HS-5 (cell line): ENCODE data around the gene MSMB.

Experiments
- DNase-seq: peaks from one replicate; pipeline ENCODE4 v3.0.0-alpha.2; 2012; ENCODE audit warnings: low read depth

MSMB gene

GRCh38 chr10:46033602-46034011 lies 12.5 kb downstream of the MSMB start:
- DNase-seq = peak; percentile 28

DNA sequence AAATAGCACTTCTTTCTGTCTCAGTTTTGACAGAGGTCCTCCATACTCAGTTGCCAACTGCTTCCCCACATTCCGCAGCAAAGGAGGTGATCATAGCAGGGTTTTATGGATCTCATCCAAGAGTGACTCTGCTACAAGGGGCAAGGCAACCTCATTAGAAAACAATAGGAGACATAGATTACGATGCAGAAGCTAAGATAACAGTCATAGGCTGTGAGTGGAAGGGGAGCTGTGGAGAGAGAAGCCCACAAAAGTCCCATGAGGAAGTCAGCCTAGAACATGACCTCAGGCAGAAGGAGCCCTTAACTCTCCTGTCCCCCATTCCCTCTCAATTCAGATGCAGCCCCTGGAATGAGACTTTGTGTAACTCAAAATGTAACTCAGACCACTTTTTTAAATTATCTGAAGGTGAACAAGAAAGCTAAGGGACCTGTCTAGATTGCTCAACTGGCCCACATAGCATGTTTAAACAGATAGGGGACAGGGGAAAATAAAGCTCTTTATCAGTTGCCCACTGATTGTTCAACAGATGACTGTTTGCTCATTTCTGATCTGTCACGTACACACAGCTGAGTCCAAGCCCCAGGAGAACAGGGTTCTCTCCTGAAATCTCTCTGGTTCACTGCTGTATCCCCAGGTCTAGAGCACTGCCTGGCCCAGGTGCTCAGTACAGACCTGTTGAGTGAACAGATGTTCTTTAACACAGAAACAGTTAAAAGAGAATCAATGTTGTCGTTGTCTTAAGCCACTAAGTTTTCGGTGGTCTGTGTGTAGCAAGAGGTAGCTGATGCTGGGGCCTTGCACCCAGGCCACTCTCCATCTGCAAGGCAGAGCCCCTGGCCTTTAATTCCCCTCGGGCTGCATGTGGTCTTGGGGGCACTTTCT lies 14.2 kb downstream of the MSMB start:
- no peak for DNase-seq

DNA sequence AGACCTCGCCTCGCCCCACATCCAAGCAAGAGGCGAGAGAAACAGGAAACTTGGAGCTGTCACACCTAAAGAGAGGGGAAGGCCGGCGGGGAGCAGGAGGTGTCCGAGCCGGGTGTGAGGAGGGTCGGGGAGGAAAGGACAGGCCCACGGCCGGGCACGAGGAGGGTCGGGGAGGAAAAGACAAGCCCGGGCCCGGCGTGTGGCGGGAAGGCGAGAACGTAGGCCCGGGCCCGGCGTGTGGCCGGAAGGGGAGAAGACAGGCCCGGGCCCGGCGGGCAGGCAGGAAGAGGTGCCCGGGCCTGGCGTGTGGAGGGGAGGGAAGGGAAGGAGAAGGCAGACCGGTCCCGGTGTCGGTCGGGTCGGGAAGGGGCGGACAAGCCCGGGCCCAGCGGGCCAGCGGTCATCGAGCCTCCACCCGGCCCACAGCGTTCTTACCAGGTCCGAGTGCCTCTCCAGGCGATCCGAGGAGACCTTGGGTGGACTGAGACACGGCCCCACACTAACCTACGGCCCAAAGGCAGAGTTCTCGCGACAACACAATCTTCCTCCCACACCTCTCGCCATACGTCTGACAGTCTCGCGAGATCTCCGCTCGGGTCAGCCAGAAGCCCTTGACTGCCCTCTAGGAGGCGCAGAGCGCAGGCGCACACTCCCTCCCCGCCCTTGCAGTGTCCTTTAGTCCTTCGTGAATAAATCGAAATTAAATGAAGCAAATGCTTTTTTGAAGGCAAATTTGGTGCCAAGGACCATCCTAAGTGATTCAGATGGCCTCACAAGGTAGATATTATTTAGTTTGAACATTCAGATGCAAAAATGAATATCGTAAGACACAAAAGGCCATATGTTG lies 15.8 kb downstream of the MSMB start, which contains the start of gene NCOA4:
TSS of gene NCOA4 (minus strand) at position 533 of the 847 bp plus-strand sequence. CDS start 13,943 bp downstream, outside the sequence.
- DNase-seq = peak; percentile 86

GRCh38 chr10:46029461-46030030 lies 16.5 kb downstream of the MSMB start:
- DNase-seq = no peak

GRCh38 chr10:46028584-46029460 lies 17.2 kb downstream of the MSMB start:
- DNase-seq = peak; percentile 39

GRCh38 chr10:46026106-46026505 lies 20.0 kb downstream of the MSMB start:
- no peak for DNase-seq

DNA sequence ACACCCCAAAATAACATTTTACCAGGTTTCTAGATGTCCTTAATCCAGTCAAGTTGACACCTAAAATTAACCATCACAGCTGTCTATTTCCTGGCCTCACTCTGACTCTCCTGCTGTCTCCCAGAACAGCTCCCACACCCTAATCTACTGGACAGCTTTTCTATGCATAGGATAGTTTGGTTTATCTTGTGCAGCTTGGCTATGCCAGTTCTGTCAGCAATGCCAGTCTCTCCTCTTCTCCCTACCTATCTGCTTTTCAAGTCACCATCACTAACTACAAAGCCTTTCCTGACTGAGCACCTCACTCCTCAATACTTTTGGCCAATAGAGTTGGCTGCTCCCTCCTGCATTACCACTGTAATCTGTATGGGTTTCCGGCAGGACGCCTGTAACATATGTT lies 20.7 kb downstream of the MSMB start:
- no peak for DNase-seq

DNA sequence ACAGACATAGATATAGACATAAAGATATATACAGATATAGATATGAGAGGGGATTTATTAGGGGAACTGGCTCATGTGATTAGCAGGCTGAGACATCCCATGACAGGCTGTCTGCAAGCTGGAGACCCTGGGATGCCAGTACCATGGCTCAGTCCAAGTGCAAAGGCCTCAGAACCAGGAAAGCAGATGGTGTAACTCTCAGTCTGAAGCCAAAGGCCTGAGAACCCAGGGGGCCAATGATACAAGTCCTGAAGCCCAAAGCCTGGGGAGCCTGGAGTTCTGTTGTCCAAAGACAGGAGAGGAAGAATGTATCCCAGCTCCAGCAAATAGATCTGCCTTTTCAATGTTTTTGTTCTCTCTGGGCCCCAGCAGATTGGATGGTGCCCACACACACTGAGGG lies 21.1 kb downstream of the MSMB start:
- DNase-seq = no peak

DNA sequence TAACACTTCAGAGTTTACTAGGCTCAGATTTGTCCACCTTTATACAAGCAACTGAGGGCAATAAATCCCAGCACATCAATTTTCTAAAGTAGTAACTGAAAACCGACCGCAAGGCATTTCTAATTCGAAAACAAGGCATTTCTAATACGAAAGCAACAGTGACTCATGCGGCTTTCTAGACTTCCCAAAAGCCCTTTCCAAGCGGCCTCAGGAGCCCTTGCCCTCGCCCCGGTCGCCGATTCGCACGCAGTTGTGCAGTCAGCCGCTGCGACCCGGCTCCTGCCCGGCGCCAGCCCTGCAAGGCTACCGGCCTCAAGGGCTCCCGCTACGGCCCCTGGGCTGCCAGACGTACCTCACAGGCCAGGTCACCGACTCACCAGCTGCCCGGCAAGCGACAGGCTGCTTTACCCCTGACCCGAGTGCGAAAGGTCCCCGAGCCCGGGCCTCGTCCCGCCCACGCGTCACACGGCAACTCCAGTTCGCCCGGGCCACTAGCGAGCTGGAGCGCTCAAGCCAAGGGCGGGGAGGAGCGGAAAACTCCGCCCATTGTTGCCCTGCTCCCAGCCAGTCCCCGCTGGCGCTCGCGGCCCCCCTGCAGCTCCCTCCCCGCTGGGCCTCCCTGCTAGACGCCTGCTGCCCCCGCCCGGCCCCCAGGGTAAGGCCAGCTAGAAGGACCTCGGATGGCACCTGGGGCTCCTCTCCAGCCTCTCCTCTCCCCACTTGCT lies 22.9 kb downstream of the MSMB start:
- peak; percentile 79 for DNase-seq

- DNase-seq = no peak
These were observed 25.8 kb downstream of the MSMB start for GRCh38 chr10:46020344-46020657.

DNA sequence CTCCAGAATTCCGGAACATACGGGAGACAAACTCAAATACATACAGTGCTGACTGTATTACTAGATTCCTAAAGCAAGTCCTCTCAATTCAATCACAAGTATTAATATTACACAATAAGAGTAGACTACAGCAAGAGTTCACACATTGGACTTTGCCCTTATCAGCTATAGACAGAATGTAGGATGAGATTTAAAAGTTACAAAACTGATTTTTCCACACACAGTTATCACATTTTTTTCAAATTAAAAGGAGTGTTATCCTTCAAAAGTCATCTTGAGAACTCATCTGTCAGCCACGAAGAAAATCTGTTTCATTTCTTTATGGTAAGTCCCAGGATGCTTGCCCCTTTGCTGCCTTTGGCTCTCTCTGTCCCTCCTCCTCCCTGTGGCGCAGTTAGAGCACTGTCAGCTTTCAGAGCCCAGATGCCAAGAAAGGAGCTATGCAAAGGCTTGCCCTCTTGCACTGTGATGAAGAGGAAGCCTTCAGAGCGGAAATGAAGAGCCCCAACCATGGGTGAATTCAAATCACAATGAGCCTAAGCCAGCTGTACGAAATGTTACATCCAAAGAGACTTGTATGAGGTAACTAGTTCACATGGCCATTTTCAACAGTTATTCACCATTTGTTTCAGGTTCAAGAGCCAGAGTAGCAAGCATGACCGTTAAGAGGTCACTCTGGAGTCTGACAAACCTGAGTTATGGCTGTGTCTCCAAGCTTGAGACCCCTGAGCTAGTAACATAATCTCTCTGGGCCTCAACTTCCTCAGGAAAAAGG lies 26.3 kb downstream of the MSMB start:
- no peak for DNase-seq

- no peak for DNase-seq
These were observed 26.9 kb downstream of the MSMB start for GRCh38 chr10:46019177-46019528.

DNA sequence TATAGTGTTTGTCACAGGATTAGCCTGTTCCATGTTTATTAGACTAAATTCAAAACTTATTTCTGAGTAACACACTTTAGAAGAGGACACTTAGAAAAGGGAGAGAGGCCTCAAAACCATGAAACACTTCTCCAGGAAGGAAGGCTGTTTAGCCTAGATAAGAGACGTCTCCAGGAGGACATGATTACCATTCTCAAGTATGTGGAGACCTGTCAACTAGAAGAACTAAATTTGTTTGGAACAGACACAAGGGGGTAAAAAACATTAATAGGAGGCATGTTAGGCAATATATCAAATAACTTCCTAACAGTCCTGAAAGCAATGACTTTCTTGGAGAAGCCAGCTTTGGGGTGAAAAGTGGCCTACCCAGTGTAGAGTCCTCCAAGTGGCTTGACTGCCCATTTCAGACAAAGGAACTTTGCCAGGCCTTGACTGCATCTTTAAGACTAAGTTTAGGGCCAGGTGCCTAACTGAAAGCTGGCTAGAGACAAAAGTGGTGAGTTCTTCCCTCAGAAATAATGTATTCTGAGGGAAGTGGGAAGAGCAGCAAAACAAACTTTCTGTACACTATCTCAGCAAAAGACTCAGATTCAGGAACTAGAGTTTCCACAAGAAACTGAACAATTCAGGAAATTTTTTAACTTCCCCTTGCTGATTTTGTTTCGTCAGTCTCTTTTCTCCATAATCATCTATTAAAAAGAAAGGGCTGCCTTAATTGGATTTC lies 27.5 kb downstream of the MSMB start:
- no peak for DNase-seq

DNA sequence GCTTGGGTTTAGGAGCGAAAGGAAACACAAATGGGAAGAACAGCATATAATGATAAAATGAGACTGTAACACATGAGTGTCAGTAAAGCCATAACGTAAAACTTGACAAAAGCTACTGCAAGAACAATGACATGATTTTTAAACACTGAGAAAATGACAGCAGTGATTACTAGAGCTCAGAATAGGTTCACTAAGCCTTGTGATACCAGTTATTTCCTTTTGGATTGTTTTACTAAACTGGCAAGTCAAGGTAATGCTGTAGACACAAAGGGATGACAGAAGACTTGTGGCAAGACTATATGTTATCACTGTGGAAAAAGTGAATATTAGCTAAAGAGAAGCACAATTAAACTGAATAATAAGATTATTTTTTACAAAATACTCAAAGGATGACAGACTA lies 28.3 kb downstream of the MSMB start:
- DNase-seq = no peak

DNA sequence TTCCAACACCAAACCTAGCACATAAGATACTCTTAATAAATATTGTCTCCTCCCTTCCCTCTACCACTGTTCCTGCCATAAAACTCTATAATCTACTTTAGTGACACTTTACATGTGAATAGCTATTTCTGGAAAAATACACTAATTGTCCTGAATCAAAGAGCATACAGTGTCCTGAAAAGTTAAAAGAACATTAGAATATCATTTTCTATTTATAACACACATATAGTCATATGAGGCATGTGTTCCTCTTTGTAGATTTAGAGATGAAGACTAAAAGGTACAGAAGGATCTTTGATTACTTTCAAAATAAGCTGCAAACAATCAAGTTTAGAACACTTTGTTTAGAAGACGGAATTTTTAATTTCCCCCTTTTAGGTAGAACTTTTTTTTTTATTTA lies 29.3 kb downstream of the MSMB start:
- no peak for DNase-seq

- DNase-seq = no peak
These were observed 29.9 kb downstream of the MSMB start for GRCh38 chr10:46016190-46016589.

DNA sequence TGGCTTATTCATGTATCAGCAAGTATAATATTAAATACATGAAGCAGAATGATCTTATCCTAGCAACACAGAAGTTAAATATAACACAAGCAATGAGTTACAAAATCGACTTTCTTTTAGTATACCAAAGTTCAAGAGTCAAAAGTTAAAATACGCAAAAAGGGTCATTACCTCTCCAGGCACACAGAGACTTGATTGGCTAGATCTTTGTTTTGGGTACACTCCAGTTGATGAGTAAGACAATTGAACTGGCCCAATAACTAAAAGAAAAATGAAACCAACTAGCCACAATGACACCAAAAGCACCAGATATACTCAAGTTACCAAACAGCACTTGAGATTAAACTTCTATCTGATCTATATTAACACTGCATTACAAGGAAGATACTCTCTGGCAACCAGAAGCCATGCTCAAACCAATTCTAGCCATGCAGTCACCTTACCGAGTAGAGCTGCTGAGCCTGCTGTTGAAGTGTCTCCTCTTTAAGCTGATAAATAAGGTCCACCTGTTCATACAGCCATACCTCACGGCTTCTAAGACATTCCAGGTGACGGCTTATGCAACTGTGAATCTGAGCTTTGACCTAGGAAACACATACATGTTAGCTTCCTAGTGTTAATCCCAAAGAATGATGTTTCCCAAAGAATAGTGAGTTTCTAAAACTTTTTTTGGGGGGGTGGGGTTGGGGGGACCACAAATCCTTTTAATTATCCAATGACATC lies 31.2 kb downstream of the MSMB start:
- no peak for DNase-seq

DNA sequence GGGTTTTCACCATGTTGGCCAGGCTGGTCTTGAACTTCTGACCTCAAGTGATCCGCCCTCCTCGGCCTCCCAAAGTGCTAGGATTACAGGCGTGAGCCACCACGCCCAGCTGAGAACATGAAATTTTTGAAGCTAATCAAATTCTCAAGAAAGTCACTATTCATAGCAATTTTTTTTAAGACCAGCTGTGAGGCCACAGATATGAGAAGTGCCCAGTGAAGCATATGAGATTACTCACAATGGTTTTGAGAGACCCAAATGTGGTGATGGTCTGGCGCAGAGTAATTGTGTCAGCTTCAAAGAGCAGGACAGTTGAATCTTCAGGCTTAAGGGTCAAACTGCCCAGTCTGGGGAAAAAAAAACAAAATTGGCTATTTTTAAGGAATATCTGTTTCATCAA lies 31.9 kb downstream of the MSMB start:
- DNase-seq = no peak

DNA sequence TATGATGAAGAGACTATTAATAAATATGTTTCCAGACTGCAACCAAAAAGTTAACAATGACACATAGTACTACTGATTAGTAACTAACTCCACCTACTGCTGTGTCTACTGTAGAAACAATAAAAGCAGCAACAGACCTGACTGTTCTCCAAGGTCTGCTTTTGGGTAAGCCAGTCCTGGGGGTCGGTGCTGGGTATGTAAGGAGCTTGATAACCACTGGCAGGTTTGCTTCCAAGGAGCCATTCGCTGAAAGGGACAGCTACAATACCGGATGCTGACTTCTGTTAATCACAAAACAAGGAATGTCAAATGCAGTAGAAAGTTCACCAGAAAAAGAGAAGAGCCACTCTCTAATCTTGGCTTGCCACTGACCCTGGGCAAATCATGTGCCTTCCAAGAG lies 33.3 kb downstream of the MSMB start:
- DNase-seq = no peak
